GM21619 (cell line): ENCODE measurements around the gene METRNL.
A peak's percentile ranks its signal among the peaks of the same experiment; 100 is the strongest.
"Not testable (repeated sequence)": the region's sequence is repeated elsewhere in the genome, so short reads cannot be mapped to it uniquely, and the experiment has no call there.

ENCODE experiments used
- ATAC-seq: cut with Tn5 transposase; IDR thresholded peaks from one replicate; pipeline ENCODE4 v1.9.1; 2021; ENCODE audit not compliant: unreplicated experiment

Gene METRNL, protein sequence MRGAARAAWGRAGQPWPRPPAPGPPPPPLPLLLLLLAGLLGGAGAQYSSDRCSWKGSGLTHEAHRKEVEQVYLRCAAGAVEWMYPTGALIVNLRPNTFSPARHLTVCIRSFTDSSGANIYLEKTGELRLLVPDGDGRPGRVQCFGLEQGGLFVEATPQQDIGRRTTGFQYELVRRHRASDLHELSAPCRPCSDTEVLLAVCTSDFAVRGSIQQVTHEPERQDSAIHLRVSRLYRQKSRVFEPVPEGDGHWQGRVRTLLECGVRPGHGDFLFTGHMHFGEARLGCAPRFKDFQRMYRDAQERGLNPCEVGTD

DNA sequence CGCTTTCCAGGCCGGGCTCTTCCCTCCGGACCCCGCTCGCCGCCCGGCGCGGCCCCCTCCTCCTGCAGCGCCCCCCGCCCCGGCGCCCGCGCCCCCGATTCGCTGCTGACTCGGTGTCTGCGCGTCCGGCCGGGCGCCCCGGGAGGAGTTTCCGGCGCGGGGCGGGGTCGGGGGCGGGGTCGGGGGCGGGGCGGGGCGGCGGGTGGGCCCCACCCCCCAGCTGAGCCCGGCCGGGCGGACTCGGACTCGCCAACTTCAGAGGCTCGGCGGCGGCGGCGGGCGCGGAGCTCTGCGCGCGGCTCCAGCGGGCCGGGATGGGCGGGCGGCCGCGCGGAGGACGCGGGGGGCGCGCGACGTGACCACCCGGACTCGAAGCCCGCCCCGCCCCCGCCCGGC, at the start of gene METRNL:
METRNL (plus strand) TSS at position 258 of the 396 bp plus-strand sequence. CDS start 207 bp downstream, outside the sequence.
- ATAC-seq: peak; percentile 37

DNA sequence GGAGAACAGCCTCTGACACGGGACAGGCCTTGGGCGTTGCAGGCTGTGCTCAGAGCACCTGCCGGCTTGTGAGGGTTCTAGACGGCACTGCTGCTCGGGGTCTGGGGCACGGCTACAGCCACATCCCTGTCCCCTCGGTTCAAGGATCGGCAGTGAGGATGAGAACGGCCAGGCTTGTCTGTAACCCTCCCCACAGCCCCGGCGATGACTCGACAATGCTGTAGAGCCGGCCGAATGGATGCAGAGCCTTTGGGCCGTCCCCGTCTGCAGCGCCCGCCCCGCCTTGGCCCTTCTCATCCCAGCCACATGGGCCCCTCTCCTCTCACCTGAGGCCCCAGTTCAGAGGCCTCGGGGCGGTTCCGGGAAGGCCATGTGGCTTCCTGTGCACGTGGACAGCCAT, 49.0 kb upstream of the METRNL start:
- ATAC-seq: no peak

DNA sequence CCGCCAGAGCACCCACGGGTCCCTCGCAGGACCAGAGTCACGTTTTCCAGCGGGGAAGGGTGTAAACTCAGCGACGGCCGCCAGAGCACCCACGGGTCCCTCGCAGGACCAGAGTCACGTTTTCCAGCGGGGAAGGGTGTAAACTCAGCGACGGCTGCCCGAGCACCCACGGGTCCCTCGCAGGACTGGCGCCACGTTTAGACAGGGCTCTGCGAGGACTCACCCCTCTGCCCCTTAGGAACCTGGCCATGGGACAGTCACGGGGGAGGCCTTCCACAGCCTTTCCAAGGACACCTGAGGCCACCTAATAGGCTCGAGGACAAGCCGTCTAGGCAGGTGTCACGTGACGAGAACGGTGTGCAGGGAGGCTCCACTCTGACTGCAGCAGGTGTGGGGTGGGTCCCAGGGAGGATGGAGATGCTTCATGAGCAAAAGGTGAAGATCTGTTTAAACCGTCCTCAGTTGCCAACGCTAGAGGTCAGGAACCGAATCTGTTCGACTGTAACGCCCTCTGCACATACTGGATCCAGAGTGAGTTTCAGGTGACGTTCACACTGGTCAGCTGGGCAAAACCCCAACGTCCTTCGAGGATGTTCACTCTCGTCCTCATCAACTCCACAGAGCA, 48.0 kb upstream of the METRNL start:
- ATAC-seq: no peak

DNA sequence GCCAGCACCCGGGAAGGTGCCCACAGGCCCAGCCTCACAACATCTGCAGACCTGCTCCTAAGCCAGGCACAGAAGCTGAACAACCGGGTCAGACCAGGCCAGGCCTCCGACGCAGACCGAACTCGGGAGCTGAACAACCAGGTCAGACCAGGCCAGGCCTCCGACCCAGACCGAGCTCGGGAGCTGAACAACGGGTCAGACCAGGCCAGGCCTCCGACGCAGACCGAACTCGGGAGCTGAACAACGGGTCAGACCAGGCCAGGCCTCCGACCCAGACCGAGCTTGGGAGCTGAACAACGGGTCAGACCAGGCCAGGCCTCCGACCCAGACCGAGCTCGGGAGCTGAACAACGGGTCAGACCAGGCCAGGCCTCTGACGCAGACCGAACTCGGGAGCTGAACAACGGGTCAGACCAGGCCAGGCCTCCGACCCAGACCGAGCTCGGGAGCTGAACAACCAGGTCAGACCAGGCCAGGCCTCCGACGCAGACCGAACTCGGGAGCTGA, 47.4 kb upstream of the METRNL start:
- not testable (repeated sequence) for ATAC-seq

DNA sequence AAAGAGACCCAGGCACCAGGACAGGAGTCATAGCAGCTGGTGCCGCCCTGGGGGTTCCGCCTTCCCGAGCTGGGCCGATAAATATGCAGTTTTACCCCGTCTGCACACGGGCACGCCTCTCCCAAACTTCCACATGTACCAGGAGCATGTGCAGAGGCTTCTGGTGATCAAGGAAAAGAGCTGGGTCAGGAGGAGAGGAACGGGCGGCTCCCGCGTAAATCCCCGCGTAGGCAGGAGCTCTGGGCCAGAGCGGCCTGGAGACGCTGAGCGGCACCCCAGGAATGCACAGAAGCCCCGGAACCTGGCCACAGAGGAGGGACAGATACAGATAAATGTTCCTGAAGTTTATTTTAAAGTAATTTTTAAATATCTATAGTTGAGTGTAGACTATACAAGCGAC, 46.6 kb upstream of the METRNL start:
- no peak for ATAC-seq

DNA sequence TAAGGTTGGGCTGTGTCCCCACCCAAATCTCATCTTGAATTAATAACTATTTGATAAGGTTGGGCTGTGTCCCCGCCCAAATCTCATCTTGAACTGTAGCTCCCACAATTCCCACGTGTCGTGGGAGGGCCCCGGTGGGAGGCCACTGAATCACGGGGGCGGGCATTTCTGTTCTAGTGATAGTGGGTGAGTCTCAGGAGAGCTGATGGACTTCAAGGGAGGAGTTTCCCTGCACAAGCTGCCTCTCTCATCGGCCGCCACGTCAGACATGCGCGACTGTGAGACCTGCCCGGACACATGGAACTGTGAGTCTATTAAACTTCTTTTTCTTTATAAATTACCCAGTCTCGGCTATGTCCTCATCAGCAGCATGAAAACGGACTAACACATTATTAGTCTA, 44.9 kb upstream of the METRNL start:
- ATAC-seq: no peak

DNA sequence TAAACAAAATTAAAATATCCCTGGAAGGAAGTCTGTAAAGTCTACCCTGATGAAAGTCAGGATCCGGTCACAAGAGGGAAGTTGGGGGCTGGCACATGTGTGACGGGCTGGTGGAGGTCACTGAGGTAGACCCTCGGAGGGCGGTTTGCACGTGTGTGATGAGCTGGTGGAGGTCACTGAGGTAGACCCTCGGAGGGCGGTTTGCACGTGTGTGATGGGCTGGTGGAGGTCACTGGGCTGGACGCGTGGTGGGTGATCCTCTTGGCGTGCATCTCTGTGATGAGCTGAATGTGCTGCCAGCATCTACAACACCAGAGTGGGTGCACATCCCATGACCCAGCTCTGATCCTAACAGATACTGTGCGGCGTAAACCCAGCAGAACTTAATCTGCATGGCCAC, 43.7 kb upstream of the METRNL start:
- no peak for ATAC-seq

DNA sequence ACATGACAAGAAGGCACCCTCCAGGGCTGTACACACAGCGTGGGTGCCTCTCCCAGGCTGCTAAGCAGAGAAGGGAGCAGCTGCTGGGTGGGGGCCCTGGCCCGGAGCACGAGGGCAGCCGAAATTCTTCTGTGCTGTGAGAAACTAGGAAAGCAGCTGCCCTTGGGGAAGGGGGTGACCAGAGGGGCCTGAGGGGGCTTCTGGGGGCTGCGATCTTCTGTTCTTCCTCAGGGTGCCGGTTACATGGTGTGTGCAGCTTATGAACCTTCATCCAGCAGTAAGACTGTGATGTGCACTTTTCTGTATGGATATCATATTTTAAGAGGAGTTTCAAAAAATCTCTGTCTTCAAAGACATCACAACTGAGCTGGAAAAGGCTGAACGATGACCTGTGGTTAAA, 43.2 kb upstream of the METRNL start:
- ATAC-seq: no peak

DNA sequence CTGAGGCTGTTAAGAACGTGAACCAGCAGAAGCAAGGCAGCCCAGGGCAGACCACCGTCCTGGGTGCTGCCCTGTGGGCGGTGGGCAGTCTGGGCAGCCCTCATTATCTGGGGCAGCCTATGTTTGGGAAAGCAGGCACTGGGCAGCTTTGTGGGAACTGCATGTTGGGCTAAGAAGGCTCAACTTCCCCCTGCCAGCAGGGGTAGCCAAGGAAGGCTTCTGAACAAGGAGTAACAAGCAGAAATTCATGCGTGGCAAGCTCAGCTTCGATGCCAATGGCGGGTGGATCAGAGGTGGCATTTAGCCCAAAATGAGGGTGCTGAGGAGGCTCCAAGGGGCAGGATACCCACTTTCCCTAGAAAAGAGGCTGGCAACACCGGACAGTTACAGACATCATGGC, 42.7 kb upstream of the METRNL start:
- no peak for ATAC-seq

DNA sequence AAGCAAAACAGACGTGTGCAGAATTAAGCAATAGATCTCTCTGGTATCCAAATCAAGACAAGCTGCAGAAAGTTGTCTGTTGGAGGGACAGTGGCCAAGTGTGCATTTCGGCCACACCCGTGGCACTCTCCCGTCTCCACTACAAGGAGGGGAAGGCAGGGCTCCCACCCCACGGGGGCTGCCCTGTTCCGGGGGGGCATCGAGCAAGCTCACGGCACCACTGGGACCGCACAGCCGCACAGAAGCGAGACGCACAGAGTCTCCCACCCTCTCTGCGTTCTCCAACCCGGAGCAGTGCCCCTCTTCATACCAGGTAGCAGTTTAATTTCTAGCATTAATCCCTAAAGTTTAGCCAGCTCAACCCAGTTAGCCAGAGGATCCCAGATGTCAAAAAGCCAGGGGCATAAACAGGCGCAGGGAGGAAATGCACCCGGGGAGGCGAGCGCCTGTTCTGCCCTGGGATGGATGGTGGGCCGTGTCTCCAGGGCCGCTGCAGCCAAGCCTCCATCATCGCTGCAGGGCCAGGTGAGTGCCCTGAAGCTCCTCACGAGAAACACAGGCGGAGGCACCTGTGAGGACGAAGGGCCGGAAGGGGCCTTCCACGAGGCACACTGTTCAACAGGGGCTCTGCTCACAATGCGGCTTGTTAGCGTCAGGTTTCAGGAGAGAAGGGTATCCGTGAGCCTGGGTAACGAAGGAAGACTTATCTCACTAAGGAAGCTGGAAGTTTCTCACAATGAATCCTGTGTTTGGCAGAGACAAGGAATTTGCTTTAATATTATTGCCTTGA, 42.1 kb upstream of the METRNL start:
- ATAC-seq: no peak

DNA sequence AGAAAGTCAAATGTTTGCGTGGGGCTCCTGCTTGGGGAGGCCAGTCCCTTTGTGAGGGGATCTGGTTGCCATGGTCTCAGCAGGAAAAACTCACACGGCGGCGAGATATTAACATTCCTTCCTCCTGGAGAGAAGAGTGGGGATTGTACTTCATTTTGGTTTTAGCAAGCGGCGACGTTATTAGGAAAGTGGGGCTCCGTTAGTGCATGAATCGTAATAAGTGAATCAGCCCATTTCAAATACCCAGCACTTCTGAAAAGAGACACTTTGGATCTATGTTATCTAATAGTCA, 41.6 kb upstream of the METRNL start:
- ATAC-seq: no peak

DNA sequence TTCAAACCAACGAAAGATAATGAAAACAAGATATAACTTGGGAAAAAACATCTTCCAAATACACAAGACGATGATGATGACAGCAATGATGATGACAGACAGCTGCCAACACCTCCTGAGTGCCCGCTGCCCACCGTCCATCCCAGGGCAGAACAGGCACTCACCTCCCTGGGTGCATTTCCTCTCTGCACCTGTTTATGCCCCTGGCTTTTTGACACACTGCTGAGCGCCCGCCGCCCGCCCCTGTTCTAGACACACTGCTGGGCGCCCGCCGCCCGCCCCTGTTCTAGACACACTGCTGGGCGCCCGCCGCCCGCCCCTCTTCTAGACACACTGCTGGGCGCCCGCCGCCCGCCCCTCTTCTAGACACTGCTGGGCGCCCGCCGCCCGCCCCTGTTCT, 40.4 kb upstream of the METRNL start:
- ATAC-seq: not testable (repeated sequence)

DNA sequence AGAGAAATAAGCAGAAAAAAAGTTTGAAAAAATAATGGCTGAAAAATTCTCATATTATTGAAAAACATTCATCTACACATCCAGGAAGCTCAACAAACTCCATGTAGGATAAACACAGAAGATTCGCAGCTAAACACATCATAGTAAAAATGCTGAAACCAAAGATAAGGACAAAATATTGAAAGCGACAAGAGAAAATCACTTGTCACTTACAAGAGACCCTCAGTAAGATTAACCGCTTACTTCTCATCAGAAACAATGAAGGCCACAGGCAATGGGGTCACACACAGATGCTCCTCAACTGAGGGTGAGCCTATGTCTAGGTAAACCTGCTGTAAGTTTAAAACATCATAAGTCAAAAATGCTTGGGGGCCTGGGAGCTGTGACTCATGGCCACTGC, 38.1 kb upstream of the METRNL start:
- no peak for ATAC-seq

DNA sequence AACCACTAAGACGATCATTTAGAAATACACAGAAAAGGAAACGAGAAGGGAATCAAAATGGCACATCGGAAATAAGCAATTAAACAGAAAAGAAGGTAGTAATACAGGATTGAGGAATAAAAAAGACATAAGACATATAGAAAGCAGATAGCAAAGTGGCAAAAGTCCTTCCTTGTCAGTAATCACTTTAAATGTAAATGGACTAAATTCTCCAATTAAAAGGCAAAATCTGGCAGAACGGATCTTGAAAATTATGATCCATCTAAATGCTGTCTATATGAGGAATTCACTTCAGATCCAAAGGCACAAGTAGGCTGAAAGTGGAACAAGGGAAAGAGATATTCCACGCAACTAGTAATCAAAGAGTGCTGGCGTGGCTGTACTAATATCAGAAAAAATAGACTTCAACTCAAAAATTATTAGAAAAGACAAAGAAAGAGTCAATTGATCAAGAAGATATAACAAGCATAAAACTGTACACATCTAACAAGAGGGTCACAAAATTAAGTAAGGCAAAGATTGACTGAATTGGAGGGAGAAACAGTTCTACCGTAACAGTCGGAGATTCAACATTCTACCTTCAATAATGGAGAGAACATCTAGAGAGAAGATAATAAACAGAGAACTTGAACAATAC, 36.8 kb upstream of the METRNL start:
- ATAC-seq: no peak

DNA sequence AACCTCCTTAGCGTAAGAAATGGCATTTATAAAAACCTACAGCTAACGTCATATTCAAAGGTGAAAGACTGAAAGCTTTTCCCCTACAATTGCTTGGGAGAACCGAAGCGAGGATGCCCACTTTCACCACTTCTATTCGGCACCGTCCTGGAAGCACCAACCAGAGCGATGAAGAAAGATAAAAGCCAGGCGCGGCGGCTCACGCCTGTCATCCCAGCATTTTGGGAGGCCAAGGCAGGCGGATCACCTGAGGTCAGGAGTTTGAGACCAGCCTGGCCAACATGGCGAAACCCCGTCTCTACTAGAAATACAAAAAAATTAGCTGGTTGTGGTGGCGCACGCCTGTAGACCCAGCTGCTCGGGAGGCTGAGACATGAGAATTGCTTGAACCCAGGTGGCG, 34.9 kb upstream of the METRNL start:
- not testable (repeated sequence) for ATAC-seq

DNA sequence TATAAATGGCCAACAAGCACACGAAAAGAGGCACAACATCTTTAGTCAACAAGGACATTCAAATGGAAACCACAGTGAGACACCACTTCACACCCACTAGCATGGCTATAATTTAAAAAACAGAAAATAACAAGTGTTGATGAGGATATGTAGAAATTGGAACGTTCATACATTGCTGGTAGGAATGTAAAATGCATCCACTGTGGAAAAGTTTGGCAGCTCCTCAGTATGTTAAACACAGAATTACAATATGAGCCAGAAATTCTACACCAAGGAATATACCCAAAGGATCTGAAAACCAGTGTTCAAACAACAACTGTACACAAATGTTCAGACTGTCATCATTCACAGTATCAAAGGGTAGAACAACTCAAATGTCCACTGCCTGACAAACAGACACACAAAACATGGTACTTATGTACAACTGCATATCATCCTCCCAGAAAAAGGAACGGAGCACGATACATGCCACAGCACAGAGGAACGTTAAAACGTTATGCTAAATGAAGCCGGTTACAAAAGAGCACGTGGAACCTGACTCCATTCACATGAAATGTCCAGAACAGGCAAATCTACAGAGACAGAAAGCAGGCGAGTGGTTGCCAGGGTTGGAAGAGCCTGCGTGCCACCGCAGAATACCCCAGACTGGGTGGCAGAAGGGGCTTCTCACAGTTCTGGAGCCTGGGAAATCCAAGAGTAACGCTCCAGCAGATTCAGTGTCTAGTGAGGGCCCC, 32.8 kb upstream of the METRNL start:
- ATAC-seq: no peak

DNA sequence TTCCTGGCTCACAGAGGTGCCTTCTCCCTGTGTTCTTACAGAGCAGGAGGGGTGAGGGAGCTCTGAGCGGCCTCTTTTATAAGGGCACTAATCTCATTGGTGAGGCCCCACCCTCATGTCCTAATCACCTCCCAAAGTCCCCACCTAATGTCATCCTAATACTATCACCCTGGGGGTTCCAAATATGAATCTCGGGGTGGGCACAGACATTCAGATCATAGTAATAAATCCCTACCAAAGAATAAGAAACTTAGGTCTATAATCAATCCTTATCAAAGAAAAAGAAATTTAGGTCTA, 32.3 kb upstream of the METRNL start:
- no peak for ATAC-seq

DNA sequence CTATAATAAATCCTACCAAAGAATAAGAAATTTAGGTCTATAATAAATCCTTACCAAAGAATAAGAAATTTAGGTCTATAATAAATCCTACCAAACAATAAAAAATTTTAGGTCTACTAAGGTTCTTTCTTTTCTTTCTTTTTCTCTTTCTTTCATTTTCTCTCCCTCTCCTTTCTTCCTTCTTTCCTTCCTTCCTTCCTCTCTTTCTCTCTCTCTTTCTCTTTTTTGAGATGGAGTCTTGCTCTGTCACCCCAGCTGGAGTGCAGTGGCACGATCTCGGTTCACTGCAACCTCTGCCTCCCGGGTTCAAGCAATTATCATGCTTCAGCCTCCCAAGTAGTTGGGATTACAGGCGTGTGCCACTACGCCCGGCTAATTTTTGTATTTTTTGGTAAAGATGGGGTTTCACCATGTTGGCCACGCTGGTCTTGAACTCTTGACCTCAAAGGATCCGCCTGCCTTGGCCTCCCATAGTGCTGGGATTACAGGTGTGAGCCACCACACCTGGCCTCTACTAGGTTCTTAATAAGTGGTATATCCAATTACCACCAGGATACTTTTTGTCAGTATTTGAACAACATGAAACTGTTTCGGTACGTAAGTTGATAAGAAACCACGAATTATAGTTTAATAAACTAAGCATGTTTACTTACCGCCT, 31.5 kb upstream of the METRNL start:
- not testable (repeated sequence) for ATAC-seq

DNA sequence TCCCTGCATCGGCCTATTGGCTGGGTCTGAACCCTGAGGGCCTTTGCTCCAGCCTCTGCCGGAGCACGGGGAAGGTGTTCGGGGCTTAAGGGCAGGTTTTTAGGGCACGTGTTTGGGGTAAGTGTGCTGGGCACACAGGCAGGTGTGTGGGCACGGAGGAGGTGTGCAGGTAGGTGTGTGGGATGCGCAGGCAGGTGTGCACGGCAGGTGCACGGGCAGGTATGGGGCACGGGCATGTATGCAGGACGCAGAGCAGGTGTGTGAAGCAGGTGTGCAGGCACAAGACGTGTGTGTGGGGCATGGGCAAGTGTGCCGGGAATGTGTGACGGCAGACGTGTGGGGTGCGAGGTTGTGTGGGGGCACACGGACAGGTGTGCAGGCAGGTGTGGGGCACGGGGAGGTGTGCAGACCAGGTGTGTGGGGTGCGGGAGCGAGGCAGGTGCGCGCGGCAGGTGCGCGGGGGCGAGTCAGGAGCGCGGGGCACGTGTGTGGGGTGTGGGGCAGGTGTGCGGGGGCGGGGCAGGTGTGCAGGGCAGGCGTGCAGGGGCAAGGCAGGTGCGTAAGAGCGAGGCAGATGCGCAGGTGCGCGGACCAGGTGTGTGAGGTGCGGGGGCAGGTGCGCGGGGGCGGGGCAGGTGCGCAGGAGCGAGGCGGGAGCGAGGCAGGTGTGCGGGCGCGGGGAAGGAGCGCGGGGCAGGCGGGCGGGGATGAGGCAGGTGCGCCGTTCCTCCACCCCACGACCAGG, 28.6 kb upstream of the METRNL start:
- ATAC-seq: no peak
